ENCODE results near the gene TTC23. TPM values are rescaled to one million over a fixed set of nuclear protein-coding genes. Genes with fewer than 3 reads are reported as not detected.

Gene TTC23
- total RNA-seq = 5.3 TPM

- FAIRE-seq (no peak), DNase-seq (ENCODE audit: low spot score in 2 of 2) (peak; percentile 31 to 39)
These were observed at the start of gene TTC23 for GRCh38 chr15:99249270-99249841. TSS of gene TTC23 (minus strand) at chr15:99249581. CDS start at chr15:99228712, 20,869 bp downstream.

- FAIRE-seq = no peak
- no peak for DNase-seq (ENCODE audit: low spot score in 2 of 2)
These were observed 47.0 kb upstream of the TTC23 start for GRCh38 chr15:99296386-99296785.

- DNase-seq (ENCODE audit: low spot score in 2 of 2) (no peak), FAIRE-seq (no peak)
These were observed 46.5 kb upstream of the TTC23 start for GRCh38 chr15:99295840-99296239.

- DNase-seq (ENCODE audit: low spot score in 2 of 2) (no peak), FAIRE-seq (no peak)
These were observed 42.3 kb upstream of the TTC23 start for GRCh38 chr15:99291643-99292042.

GRCh38 chr15:99283717-99284116, 34.3 kb upstream of the TTC23 start:
- DNase-seq (ENCODE audit: low spot score in 2 of 2) = no peak
- no peak for FAIRE-seq

- DNase-seq (ENCODE audit: low spot score in 2 of 2) (no peak), FAIRE-seq (no peak)
These were observed 33.2 kb upstream of the TTC23 start for GRCh38 chr15:99282586-99282985.

- no peak for FAIRE-seq
These were observed 32.7 kb upstream of the TTC23 start for GRCh38 chr15:99282121-99282520.

GRCh38 chr15:99279827-99280226, 30.4 kb upstream of the TTC23 start:
- no peak for FAIRE-seq
- no peak for DNase-seq (ENCODE audit: low spot score in 2 of 2)

More at GRCh38 chr15:99282121-99282520, 32.7 kb upstream of the TTC23 start:
- DNase-seq (ENCODE audit: low spot score in 2 of 2) = no peak

GRCh38 chr15:99279290-99279689, 29.9 kb upstream of the TTC23 start:
- FAIRE-seq = no peak
- no peak for DNase-seq (ENCODE audit: low spot score in 2 of 2)

- no peak for FAIRE-seq
- DNase-seq (ENCODE audit: low spot score in 2 of 2) = no peak
These were observed 26.2 kb upstream of the TTC23 start for GRCh38 chr15:99275525-99276128.

- FAIRE-seq (no peak), DNase-seq (ENCODE audit: low spot score in 2 of 2) (no peak)
These were observed 25.7 kb upstream of the TTC23 start for GRCh38 chr15:99275061-99275460.

GRCh38 chr15:99273801-99274200, 24.4 kb upstream of the TTC23 start:
- FAIRE-seq (no peak), DNase-seq (ENCODE audit: low spot score in 2 of 2) (no peak)

- DNase-seq (ENCODE audit: low spot score in 2 of 2) = no peak
- FAIRE-seq = no peak
These were observed 19.1 kb upstream of the TTC23 start for GRCh38 chr15:99268431-99268830.

GRCh38 chr15:99267957-99268356, 18.6 kb upstream of the TTC23 start:
- DNase-seq (ENCODE audit: low spot score in 2 of 2) (no peak), FAIRE-seq (no peak)

GRCh38 chr15:99265541-99266070, 16.2 kb upstream of the TTC23 start:
- DNase-seq (ENCODE audit: low spot score in 2 of 2) (no peak), FAIRE-seq (no peak)

- FAIRE-seq = no peak
- DNase-seq (ENCODE audit: low spot score in 2 of 2) = no peak
These were observed 14.7 kb upstream of the TTC23 start for GRCh38 chr15:99264125-99264524.

- FAIRE-seq = no peak
These were observed 7.8 kb upstream of the TTC23 start for GRCh38 chr15:99257107-99257750.

GRCh38 chr15:99253381-99254090, 4.2 kb upstream of the TTC23 start:
- FAIRE-seq (no peak), DNase-seq (ENCODE audit: low spot score in 2 of 2) (no peak)

More at GRCh38 chr15:99257107-99257750, 7.8 kb upstream of the TTC23 start:
- no peak for DNase-seq (ENCODE audit: low spot score in 2 of 2)

GRCh38 chr15:99252326-99252725, 2.9 kb upstream of the TTC23 start:
- no peak for DNase-seq (ENCODE audit: low spot score in 2 of 2)
- no peak for FAIRE-seq

GRCh38 chr15:99250857-99251841, 1.8 kb upstream of the TTC23 start, which contains the start of gene LRRC28:
TSS of gene LRRC28 (plus strand) at chr15:99251481. CDS start at chr15:99255958, 4,477 bp downstream.
- DNase-seq (ENCODE audit: low spot score in 2 of 2) (peak; percentile 95 to 96), FAIRE-seq (peak; percentile 66)
